RKO (cell line): ENCODE data around the gene ACR.

Experiments
- DNase-seq: peaks from one replicate; pipeline ENCODE4 v3.0.0-alpha.2; 2016; ENCODE audit warnings: low spot score

The ACR gene

DNA sequence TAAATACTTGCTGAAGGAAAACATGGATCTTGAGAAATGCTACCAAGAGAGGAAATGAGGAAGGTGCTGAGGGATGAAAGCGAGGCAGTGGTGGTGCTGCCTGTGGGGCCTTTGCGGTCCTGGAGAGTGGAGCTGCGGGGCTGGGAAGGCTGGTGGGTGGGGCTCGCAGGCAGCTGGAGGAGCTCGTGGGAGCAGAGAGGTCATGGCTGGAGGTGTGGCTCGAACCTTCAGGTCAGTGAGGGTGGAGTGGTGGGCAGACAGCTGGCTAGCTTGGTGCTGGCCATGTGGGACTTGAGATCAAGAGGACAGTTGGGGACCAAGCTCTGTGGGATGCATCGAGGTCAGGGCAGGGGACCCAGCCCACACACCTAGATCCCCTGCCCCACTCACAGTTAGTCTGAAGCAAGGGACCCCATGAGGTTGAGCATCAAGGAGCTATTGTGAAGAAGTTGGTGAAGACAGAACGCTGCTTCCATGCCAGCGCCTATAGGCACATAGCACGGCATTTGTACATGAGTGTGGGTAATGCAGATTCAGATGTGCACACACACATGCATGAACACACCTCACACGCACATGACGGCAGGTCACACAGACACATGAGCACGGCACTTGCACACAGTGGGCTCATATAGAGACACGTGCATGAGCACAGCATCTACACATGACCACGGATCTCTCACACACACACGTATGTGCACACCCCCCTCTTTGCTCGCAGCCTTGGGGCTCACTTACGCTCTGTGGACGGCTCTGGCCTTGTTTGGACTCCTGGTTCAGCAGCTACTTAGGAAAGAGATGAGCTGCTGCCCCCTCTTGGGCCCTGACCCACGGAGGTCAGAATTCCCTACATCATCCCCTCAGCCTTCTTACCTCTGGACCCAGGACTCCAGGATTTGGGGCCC, 34.9 kb upstream of the ACR start:
- DNase-seq: no peak

DNA sequence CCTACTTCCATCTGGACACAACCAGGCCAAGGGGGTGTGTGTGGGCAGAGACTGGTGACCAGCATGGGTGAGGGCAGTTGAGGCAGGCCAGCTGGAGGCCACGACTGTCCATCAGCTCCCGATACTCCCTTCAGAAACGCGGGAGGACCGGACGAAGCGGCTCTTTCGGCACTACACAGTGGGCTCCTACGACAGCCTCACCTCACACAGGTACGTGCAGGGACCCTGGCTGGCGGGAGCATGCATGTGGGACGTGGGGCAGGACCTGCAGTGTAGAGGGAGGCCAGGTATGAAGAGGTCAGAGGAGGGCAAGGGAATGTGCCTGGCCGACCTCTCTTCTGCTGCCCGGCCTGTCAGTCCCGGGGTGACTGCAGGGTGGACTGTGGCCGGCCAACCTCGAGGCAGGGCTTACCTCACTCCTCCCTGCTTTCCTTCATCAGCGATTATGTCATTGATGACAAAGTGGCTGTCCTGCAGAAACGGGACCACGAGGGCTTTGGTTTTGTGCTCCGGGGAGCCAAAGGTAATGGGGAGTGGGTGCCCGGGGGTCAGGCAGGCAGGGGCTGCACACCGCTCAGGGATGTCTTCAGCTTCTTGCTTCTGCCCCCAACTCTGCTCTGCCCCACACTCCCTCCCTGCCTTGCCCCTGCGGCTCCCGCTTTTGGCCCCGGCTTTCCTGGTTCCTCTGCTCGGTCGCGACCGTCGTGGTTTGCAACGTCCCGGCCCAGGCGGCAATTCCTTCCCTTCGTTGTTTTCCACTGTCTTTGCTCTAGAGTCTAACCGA, 34.1 kb upstream of the ACR start:
- no peak for DNase-seq

DNA sequence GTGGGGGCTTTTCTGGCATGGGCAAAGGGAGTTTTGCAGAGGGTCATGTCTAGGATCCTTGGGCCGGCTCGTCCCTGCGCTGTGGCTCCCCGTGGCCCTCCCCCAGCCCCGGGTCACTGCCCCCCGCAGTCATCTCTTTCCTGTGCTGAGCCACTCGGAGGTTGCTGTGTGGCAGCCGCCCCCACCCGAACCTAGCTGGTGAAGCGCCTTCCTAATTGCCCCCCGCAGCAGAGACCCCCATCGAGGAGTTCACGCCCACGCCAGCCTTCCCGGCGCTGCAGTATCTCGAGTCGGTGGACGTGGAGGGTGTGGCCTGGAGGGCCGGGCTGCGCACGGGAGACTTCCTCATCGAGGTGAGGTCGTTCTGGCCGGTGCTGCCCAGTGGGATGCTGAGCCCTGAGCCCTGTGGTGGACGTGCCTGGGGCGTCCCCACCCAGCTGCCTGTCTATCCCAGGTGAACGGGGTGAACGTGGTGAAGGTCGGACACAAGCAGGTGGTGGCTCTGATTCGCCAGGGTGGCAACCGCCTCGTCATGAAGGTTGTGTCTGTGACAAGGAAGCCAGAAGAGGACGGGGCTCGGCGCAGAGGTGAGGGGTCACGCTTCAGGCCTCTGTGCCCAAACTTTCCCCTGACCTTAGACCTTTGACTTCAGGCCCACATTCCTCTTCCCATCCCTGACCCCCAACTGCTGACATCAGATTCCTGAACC, 33.3 kb upstream of the ACR start:
- no peak for DNase-seq

DNA sequence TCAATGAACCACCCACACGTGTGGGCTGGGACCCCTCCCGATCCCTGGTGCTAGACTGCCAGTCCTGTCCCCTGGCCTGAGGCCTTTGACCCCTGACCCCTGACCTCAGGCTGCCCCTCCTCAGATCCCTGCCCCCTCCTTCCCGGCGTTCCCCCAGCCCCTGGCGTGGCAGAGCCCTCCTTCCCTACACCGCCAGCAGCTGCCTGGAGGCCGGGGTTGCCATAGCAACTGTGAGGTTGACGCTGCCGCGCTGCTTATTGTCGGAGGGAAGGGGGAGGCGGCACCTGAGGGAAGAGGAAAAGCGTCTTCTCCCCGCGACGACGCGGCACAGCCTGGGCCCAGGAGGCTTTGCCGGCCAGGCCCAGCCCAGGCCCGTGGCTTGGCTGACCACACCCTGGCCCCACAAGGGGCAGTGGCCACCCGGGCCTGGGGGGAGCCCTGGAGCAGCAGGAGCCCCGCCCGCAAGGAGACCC, 32.7 kb upstream of the ACR start:
- DNase-seq: no peak

DNA sequence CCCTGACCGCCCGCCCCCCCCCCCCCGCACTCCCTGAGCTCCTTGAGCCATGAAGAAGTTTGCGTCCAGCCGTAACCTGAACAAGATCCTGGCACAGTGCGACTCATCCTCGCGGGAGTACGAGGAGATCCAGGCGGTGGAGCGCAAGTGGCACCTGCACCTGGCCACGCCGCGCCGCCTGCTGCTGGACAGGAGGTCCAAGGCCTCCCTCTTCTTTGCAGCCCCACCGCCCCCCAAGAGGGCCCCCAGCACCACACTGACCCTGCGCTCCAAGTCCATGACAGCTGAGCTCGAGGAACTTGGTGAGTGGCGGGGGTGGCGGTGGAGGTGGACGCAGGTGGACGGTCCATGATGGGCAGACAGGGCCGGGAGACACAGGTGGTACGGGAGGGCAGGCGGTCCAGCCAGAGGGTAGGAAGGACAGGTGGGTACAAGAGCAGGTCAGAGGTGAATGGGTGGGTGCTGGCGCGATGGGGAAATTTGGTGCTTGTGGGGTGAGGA, 32.1 kb upstream of the ACR start:
- DNase-seq: no peak

DNA sequence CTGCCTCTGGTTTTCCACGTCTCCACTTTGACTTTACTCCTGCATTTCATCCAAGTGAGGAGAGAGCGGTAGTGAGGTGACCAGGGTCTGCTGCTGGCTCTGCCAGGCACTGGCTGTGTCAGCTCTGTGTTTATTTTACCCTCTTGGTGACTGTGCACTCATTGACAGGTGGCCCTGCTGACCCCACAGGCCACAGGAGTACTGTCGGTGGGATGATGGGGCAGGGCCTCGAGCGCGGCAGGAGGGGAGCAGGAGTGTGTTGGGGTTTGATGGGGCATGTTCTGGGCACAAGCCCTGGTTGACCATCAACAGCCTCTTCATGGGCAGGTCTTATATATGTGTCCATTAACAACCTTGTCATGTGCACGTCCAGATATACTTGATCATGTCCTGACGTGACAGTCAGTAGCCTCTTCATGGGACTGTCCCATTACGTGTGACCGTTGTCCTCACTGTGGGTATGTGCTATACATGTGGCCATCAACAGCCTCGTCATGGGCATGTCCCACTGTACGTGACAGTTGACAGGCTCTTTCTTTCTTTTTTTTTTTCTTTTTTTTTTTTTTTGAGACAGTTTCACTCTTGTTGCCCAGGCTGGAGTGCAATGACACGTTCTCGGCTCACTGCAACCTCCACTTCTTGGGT, 31.4 kb upstream of the ACR start:
- no peak for DNase-seq

DNA sequence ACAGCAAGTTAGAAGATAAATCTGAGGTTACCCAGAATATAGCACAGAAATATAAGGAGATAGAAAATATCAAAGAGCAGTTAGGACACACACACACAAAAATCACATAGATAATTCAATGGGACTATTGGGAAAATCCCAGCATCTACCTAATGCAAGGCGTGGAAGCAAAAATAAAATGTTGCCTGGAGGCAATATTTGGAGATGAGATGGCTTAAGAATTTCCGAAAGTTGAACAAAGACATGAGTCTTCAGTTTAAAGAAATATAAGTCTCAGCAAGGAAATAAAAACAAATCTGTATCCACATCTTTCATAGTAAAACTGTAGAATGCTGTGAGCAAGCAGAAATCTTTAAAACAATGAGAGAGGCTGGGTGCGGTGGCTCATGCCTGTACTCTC, 29.5 kb upstream of the ACR start:
- DNase-seq: no peak

DNA sequence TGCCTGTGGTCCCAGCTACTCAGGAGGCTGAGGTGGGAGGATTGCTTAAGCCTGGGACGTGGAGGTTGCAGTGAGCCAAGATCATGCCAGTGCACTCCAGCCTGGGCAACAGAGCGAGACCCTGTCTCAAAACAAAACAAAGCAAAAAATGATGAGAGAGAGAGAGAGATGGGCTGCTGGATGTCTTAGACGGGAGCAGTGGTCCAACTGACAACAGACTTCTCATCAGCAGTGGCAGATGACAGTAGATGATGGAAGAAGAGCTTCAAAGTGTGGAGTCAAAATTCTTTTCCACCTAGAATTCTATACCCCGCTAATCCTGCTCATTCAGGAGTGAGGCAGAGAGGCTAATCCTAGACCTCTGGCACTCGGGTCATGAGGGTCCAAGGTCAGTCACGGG, 29.0 kb upstream of the ACR start:
- no peak for DNase-seq

DNA sequence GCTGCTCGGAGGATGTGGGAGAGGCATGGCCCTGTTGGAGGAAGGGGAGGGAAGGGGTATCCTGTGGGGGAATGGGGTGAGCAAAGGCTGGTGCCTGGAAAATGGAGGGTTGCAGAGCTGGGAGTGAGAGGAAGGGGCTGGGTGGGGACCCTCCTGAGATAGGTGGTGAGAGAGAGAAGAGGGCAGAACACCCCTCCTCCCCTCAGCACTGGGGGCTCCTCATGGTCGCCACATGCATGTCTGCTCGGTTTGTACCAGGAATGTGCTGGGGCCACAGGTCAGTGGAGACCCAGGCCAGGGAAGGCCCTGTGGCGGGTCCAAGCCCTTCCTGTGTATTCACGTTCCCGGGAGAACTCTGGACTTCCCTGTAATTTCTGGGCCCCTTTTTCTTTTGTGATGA, 27.8 kb upstream of the ACR start:
- DNase-seq: no peak

DNA sequence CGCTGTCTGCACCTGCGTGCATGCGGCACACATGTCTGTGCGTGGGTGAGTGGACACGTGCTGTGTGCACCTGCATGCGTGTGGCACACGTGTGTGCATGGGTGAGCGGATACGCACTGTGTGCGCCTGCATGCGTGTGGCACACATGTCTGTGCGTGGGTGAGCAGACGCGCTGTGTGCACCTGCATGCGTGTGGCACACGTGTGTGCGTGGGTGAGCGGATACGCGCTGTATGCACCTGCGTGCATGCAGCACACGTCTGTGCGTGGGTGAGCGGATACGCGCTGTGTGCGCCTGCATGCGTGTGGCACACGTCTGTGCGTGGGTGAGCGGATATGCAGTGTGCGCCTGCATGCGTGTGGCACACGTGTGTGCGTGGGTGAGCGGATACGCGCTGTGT, 27.1 kb upstream of the ACR start:
- DNase-seq: no peak

DNA sequence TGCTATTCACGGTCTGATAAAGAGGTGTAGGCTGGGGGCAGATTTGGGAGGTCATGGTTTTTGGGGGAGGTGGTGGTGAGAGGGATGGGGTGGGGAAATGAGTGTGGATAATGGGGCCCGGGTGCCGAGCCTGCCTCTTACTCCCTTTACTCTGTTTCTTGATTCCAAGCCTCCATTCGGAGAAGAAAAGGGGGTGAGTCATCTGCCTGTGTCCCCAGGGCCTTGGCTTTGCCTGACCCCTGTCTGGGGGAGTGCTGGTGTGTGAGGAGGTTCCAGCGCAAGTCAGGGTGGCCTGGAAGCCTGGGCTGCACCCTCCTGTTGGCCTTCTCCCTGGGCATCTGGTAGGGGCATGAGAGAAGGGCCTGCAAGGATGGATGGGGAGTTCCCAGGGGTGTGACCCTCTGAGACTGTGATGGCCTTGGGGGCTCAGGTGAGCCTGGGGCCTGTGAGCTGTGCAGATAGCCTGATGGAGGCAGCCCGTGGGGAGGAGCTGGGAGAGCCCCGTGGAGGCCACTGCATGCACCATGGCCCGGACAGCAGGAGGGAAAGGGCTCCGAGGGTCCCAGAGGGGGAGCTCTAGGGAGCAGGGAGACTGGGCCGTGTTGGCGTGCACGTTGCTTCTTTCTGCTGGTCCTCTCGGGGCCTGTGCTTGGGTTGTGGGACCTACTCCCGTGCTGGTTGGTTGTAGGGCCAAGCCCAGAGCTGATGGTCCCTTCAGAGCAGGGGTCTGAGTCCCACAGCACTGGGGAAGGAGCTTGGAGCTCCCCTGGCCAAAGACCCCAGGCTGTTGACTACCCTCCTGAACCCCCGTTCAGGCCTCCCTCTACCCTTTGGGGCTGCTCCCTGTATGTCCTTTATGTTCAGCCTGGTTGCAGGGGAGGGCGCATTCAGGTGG, 26.3 kb upstream of the ACR start:
- DNase-seq: no peak

DNA sequence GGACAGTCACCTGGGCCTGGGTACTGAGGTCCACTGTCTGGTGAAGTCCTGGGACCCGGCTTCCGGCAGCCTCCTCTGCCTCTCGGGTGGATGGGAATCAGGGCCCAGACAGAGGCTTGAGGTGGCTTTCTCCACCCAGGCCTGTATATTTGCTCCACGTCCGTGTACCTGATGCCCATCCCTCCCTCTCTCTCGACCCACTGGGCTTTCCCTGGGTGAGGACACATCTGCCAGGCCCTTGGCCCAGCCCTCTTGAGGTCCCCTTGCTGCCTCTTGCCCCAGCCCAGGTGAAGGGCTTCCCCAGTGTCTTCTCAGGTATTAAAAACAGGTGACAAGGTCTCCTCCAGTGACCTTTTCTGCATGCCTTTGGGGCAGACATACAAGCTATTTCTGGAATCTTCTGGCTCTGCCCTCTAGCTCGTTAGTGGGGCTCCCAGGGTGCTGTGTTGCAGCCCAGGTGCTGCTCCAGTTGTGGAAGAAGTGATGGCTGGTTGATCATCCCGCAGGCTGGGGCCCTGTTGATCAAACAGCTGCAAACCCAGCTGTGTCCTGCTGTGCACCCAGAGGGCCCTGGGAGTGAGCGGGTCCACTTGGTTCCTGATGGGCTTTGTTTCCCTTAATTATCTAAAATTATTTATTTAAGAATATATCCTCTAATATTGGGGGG, 25.5 kb upstream of the ACR start:
- DNase-seq: no peak

DNA sequence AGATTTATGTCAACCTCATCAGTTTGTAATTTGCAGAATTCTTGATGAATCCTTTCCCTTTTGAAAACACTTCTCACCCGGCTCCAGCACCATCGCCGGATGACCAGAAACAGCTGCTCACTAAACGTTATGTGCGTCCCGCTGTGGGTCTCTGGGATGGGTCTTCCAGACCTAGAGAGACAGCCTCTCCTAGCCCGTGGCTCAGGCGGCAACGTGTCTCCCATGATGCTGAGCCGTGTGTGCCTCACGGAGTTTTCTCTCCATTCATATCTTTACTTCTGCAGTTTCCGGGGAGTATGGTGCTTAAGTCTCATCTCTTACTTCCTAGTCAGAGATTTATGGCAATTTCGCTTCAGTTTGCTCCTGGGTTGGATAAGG, 25.0 kb upstream of the ACR start:
- DNase-seq: no peak

DNA sequence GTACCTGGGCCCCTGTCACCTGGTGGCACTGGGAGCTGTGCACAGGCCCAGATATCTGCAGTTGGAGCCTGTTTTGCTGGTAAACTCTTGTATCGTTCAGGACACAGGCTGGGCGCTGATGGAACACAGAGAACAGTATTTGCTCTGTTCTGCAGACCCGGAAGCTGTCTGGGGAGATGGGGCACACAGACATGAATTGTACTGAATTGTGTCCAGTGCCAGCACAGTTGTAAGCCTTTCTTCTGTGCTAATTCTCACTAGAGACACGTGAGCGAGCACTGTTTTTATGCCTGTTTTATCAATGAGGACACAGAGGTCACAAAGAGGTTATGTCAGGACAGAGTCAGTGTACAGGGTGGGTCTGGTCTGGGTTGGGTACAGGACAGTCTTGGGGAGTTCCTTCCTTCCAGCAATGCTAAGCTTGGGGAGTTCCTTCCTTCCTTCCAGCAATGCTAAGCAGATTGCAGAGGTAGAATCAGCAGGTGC, 24.4 kb upstream of the ACR start:
- DNase-seq: no peak

DNA sequence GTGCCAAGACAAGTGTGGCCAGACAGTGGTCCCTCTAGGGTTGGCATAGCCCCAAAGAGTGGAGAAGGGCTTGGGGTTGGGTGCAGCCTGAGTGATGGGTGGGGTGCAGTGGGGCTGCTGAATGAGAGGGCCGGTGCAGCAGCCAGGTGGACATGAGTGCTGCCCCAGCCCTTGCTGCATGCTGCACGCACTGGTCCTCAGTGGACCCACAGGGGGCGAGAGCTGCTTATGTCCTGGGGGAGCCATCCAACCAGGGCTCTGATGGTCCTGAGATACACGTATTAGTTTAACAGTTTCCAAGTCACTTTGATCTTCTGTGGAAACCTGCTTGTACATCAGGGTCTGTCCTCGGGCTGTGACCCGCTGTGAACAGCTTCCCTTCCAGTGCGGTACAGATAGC, 23.9 kb upstream of the ACR start:
- DNase-seq: no peak

DNA sequence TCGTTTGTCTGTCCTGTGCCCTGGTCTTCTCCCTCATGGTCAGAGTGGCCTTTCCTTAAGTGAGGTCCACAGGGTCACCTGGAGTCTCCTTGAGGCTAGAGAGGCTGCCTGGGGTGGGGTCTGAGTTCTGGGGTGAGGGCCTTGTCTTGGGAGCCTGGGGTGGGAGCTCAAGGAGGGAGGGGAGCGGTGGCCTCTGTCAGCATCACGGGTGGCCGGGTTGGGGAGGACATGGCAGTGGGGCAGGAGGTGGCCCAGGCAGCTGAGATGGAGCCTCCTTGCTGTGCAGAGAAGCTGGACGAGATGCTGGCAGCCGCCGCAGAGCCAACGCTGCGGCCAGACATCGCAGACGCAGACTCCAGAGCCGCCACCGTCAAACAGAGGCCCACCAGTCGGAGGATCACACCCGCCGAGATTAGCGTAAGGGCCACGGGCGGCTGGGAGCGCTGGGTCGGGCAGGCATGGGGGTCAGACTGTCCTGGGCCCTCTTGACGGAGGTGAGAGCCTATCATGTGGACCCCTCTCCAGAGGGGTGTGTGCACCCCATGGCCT, 23.3 kb upstream of the ACR start:
- DNase-seq: no peak

DNA sequence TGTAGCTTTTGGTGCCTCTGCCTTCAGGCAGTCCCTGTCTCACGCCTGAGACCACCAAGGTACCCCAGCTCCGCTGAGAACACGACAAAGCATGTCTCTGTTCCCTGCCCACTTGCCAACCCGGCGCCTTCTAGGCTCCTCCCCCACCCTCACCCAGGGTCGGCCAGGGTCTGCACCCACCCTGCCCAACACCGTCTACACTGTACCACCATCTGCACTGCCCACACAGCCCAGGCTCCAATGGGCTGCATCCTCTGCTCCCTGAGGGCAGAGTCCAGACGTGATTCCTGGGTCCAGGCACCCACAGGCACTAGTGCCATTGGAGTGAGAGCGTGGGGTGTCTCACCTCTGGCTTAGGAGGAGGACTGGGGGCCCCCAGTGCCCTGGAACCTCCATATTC, 22.8 kb upstream of the ACR start:
- no peak for DNase-seq

DNA sequence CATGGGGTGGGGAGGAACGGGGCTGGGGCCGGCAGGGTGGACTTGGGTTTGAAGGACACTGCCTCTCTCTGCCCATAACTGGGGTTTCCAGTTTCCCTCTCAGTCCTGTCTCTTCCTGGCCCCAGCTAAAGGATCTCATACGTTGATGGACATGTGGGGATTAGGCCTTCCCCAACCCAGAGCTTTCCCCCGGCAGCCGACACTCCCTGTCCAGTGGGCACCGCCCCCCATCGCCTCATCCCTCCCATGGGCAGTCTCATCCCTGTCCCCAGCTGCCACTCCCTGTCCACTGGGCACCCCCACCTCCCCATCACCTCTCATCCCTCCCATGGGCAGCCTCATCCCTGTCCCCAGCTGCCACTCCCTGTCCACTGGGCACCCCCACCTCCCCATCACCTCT, 22.2 kb upstream of the ACR start:
- DNase-seq: no peak

DNA sequence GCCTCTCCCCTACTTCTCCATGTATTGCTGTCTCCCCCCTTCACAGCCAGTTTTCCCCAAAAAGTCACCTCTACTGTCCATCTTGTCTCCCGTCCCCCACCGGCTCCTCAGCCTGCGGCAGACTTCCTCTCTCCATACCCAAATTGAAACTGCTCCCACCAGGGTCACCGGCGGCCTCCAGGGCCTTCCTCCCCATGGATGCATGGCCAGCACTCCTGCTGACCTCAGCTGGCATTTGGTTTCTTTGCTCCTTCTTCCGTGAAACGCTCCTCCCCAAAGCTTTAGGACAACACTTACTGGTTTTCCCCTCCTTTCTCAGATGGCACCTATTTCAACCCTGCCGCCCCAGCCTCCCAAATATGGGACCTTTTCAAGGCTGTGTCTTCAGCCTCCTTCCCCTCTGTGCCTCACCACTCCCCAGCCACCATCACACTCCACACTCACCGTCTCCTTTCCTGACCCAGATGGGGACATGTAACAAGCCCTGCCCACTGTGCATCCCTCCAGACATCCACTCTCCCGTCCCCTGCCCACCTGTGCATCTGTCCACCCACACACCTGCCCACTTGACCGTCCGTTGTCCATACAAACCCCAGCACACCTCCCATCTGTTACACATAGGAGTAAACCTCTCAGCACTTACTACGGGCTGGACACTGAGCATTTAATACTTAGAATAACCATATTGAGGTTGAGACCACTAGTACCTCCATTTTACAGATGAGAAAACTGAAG, 21.5 kb upstream of the ACR start:
- DNase-seq: no peak
